HG02642 (cell line): ENCODE data around the gene ACADSB.

Source experiments
- ATAC-seq: cut with Tn5 transposase; IDR thresholded peaks from one replicate; pipeline ENCODE4 v1.9.1; 2021; ENCODE audit warnings: mild to moderate bottlenecking; ENCODE audit not compliant: unreplicated experiment, poor library complexity

Gene ACADSB

GRCh38 chr10:123008355-123009104 is at the start of gene ACADSB, which contains the start of gene IKZF5:
TSS of gene ACADSB (plus strand) at chr10:123009006. CDS start at chr10:123009030, 24 bp downstream.
TSS of gene IKZF5 (minus strand) at chr10:123008795. CDS start at chr10:122998625, 10,170 bp downstream.
- peak; percentile 88 for ATAC-seq

DNA sequence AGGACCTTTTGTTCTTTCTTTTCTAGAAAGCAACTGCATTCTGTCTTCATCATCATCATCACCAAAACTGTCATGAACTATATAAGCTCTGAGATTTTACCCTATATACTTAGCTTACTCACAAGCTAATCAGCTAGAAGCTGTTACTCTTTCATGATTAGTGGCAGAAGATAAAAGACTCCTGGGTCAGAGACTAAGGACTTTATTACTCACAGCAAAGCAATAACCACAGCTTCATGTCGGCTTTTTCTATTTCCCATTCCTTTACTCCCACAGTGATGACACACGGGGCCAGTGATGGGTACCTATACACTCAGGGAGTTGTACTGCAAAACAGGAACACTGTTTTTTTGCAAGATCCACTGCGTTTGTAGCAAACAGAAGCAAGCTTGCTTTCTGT is 46.4 kb upstream of the ACADSB start:
- no peak for ATAC-seq

GRCh38 chr10:122966879-122967278 is 41.9 kb upstream of the ACADSB start:
- no peak for ATAC-seq

DNA sequence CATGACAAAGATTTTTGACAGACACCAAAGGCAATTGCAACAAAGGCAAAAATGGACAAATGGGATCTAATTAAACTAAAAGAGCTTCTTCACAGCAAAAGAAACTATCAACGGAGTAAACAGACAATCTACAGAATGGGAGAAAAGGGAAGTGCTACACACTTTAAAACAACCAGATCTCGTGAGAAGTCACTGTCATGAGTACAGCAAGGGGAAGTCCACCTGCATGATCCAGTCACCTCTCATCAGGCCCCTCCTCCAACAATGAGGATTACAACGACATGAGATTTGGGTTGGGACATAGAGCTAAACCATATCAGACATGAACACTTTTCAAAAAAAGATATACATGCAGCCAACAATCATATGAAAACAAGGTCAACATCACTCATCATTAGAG is 40.1 kb upstream of the ACADSB start:
- no peak for ATAC-seq

GRCh38 chr10:122974023-122974422 is 34.8 kb upstream of the ACADSB start:
- no peak for ATAC-seq

DNA sequence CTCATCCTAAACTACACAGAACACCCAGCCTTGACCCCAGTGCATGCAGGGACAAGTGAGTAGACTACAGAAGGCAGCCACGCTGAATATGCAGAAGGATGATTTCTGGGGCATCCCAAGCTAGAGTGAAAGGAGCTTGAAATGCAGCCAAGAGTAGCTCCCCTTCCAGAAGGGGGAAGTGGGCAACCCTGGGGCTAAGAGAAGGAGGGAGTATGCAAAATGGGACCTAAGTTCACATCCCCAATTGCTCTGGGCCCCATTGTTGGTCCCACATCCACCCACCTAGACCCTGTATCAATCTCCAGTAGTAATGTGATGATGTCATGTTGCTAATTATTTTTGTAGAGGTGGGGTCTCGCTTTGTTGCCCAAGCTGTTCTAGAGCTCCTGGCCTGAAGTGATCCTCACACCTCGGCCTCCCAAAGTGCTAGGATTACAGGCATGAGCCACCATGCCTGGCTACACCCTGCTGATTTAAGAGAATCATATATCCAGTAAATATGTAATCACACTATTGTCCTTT is 34.2 kb upstream of the ACADSB start:
- ATAC-seq = no peak

DNA sequence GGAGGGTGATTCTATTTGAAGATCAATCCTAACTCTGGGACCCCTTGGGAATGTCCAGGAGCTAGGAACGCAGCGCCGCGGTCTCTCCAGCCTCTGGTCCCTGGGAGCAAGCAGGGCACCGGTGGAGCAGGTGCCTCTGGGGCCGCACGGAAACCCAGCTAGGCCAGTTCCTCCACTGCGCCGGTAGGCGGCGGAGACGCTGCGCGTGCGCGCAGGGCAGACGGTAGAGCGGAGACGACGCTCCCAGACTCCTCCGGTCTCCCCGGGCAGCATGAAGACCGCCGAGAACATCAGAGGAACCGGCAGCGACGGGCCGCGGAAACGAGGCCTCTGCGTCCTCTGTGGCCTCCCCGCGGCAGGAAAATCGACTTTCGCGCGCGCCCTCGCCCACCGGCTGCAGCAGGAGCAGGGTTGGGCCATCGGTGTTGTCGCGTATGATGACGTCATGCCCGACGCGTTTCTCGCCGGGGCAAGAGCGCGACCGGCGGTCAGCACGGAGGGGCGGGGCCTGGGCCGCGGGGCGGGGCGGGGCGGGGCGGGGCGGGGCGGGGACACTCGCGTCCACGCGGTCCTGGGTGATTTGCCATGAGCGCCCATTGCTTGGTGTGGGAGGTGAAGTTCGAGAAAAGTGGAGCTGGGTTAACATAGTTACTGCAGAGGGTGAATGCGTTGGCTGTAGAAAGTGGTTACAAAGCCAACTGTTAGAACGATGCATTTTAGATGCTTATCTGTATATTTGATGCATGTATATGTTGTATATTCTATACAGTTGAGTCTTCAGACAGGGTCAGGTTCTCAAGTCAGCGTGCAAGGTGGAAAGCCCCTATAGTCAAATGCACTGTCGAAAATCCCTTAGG is 28.4 kb upstream of the ACADSB start, which contains the start of gene PSTK:
Gene PSTK, plus strand, starts transcription at position 193 of the 857 bp plus-strand sequence. Its CDS starts 79 bp downstream, at position 272.
- ATAC-seq = peak; percentile 98

DNA sequence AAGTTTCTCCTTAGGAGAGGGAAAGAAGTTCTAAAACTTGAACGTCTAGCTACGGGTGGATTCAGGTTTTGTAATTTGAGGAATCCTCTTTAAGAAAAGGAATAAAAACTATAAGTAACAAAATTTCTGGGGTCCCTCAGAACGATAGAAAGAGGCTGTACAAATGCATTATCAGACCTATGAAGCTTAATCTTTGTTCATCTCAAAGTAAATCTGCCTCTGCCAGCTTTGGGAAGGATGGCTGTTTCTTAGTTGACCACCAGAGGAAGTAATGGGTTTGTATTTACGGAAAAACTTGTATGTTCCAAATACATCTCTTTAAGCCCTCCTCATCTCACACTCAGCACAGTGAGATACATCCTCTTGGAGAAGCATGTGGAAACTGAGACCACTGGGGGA is 27.7 kb upstream of the ACADSB start:
- ATAC-seq = no peak

- ATAC-seq = no peak
These were observed 24.9 kb upstream of the ACADSB start for GRCh38 chr10:122983898-122984297.

DNA sequence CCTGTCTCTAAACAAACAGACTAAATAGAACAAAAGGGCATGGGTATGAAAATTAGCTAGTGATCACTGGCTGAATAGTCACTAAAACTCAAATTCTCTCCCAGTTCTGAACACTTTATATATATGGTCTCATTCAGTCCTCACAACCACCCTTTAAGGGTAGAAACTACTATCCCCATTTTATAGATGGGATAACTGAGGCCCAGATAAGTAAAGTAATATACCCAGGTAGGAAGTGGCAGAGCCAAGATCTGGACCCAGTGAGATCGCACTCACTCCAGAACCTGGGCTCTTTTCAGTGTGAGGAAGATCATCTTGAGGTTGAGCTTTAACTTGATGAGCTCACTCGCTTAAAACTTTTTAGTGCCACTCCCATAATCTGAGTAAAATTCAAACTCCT is 24.1 kb upstream of the ACADSB start:
- ATAC-seq = no peak

- no peak for ATAC-seq
These were observed 22.5 kb upstream of the ACADSB start for GRCh38 chr10:122986335-122986734.

DNA sequence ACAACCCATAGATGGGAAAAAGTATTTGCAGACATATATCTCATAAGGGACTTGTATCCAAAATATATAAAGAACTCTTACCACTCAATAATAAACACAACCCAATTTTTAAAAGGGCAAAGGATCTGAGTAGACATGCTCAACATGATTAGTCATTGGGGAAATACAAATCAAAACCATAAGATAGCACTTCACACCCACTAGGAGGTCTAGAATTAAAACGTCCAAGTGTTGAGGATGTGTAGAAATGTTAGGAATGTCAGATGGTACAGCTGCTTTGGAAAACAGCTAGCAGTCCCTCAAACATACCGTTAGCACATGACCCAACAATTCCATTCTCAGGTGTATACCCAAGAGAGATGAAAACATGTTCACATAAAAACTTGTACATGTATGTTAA is 20.3 kb upstream of the ACADSB start:
- ATAC-seq = no peak

GRCh38 chr10:122990278-122990677 is 18.5 kb upstream of the ACADSB start:
- no peak for ATAC-seq

DNA sequence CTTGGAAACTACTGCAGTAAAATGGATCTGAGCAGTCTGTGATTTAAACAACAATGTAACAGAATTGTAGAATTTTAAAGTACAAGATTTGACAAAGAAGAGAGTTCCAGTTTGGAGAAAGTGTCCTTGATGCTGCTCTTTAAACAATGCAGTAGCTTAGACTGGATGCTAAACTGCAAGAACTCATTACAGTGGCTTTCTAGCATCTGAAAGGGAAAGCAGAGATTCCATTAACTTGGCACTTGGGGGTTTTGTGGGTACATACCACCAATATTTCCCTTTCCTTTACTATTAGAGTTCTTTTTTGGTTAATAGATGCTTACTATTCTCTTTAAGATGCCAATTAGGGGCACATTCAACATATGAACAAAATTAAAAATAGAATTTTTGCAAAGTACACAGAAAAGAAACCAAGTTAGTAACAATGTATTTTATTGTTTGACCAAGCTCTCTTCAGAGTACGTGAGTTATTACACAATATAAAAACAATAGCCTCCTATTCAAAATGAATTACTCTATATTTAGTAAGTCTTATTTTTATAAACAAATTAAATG is 16.7 kb upstream of the ACADSB start:
- no peak for ATAC-seq

DNA sequence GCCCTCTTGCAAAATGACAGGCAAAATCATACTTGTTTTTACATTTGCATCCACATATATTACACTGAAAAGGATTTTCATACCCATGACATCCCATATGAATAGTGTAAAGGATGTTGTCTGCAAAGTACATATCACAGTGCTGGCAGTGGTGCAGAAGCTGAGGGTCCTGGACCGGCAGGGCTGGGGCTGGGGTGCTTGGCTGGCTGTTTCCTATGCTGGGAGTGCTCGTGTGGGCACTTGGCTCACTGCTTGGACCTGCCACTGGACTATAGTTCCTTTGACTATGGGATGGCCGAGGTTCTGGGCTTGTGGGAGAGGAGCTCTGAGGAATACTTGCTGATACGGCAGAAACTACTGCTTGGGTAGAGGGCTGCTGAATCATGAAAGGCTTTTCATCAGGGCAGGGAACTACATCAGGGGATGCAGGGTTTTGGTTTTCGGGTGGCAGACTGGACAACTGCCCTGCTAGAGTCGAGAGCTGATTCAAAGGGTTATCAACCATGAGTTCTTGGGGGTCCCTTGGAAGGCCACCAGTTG is 14.9 kb upstream of the ACADSB start:
- ATAC-seq = no peak

DNA sequence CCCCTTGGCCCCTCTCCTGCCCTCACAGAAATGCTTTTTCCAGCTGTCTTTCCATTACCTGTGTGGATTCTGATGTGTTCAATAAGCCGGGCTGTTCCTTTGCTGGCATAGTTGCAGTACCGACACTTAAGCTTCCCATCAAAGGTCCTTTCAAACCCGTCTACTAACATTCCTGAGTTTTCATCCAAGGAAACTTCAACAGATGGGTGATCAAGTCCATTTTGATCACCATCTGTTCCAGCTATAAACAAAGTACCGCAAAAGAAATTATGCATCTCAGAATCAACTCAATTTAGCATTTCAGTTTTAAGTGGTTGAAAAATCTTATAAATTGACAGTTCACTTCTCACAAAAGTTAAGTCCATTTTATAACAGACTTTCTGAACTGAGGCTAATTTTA is 12.9 kb upstream of the ACADSB start:
- no peak for ATAC-seq

GRCh38 chr10:122997864-122998263 is 10.9 kb upstream of the ACADSB start:
- ATAC-seq = no peak

GRCh38 chr10:122998360-122998917 is 10.4 kb upstream of the ACADSB start:
- no peak for ATAC-seq

- ATAC-seq = no peak
These were observed 9.9 kb upstream of the ACADSB start for GRCh38 chr10:122998934-122999333.

- no peak for ATAC-seq
These were observed 9.5 kb upstream of the ACADSB start for GRCh38 chr10:122999347-122999746.
